Measurements from ENCODE around the gene PCSK7. TPM values are rescaled to one million over a fixed set of nuclear protein-coding genes. Genes with fewer than 3 reads are reported as not detected.
A peak's percentile ranks its signal among the peaks of the same experiment; 100 is the strongest.

PCSK7 gene, protein sequence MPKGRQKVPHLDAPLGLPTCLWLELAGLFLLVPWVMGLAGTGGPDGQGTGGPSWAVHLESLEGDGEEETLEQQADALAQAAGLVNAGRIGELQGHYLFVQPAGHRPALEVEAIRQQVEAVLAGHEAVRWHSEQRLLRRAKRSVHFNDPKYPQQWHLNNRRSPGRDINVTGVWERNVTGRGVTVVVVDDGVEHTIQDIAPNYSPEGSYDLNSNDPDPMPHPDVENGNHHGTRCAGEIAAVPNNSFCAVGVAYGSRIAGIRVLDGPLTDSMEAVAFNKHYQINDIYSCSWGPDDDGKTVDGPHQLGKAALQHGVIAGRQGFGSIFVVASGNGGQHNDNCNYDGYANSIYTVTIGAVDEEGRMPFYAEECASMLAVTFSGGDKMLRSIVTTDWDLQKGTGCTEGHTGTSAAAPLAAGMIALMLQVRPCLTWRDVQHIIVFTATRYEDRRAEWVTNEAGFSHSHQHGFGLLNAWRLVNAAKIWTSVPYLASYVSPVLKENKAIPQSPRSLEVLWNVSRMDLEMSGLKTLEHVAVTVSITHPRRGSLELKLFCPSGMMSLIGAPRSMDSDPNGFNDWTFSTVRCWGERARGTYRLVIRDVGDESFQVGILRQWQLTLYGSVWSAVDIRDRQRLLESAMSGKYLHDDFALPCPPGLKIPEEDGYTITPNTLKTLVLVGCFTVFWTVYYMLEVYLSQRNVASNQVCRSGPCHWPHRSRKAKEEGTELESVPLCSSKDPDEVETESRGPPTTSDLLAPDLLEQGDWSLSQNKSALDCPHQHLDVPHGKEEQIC
- 35.8 and 36.7 TPM in 2 replicates for total RNA-seq (2012; rRNA removed)
- polyA plus RNA-seq (2012; rRNA removed): 48.4 and 54.3 TPM in 2 replicates
- 30.1 and 48.3 TPM in 2 replicates for polyA plus RNA-seq (2012; cell fraction: cytosol; rRNA removed)
- polyA plus RNA-seq (2012; cell fraction: nucleus; rRNA removed; ENCODE audit: low replicate concordance): 117 and 148 TPM in 2 replicates
- Bru-seq, nascent RNA: percentile 91 among the genes with signal in this experiment
- BruChase-seq, experiment 1, labeled RNA remaining after a 6-hour chase: percentile 95 among the genes with signal in this experiment
- BruChase-seq, experiment 2, labeled RNA remaining after a 2-hour chase: percentile 94 among the genes with signal in this experiment
- long read RNA-seq, full-length matches to known transcripts: 61 of 125 reads
- long read RNA-seq, partial matches to known transcripts: 22 of 125 reads
- long read RNA-seq, other reads (novel, unspliced or antisense): 42 of 125 reads

- H3K23ac ChIP-seq (ENCODE audit: low read depth, low read length): peak within 1 kb of the TSS; percentile 92
- peak within 1 kb of the TSS; percentile 95 for H3K4me2 ChIP-seq (ENCODE audit: low read depth, low read length)
- no peaks in the 10 kb centered on the region for H3K9me1 ChIP-seq (ENCODE audit: insufficient read depth, low read length)
- no TSS peak for BruUV-seq (replicated peaks)
- H2AK9ac ChIP-seq (replicated peaks; ENCODE audit: low read depth, low read length, poor library complexity): peak within 1 kb of the TSS; percentile 96
- H3K14ac ChIP-seq (replicated peaks; ENCODE audit: low read depth, low read length): peak within 1 kb of the TSS; percentile 92
- DNase-seq (no peak), ATAC-seq (ENCODE audit: low read depth) (no peak)
- peak within 1 kb of the TSS; percentile 90 for H3K56ac ChIP-seq (ENCODE audit: extremely low read depth, insufficient read depth, low read length)
- peaks cover 25% of the 10 kb centered on the region for H3K36me3 ChIP-seq (ENCODE audit: control insufficient read depth, insufficient read depth, low read length)
- H2AK5ac ChIP-seq (ENCODE audit: low read depth, low read length): peak within 1 kb of the TSS; percentile 90
- peak within 1 kb of the TSS; percentile 90 for H3K4ac ChIP-seq (ENCODE audit: low read depth, low read length)
- H4K5ac ChIP-seq (ENCODE audit: low read depth, low read length): peak within 1 kb of the TSS; percentile 91
- in situ Hi-C loops (cut with MboI; ENCODE audit: low sequenced_read_pairs): loop anchor here (5.0 kb wide), 1 partner anchor 444 kb away; the partner anchor contains the start of gene ZPR1
- H2BK5ac ChIP-seq (ENCODE audit: low read depth, low read length, poor library complexity, severe bottlenecking): peak within 1 kb of the TSS; percentile 68
- 0% methylated on average over 2 of the region's 13 CpGs; no CpG with 5 or more reads in 1 of the 2 experiments for WGBS, 2 experiments (ENCODE audit: extremely low coverage in 2 of 2, insufficient read length in 1 of 2)
- ChIA-PET POLR2A (ENCODE audit: unreplicated experiment) (no interaction called here), CTCF (interaction anchor here (0.6 kb wide), 1 partner anchor 33 kb away, joined by 3 read pairs; no protein-coding TSS in a partner anchor)
- peaks cover 7% of the 10 kb centered on the region for H3K4me1 ChIP-seq (ENCODE audit: control insufficient read depth, insufficient read depth, low read length)
- peak within 1 kb of the TSS; percentile 99 for H3K4me3 ChIP-seq (ENCODE audit: insufficient read depth, low read depth, low read length)
- peak within 1 kb of the TSS; percentile 89; the same call in 1 of the 3 replicates for H2BK15ac ChIP-seq (ENCODE audit: low read depth, low read length)
- no peaks in the 10 kb centered on the region for H3K9me3 ChIP-seq (ENCODE audit: control insufficient read depth, insufficient read depth, low read length)
- peak within 1 kb of the TSS; percentile 81 for H4K91ac ChIP-seq (ENCODE audit: insufficient read depth, low read depth, low read length)
- no peaks in the 10 kb centered on the region; the same call in 1 of the 2 replicates for H4K20me1 ChIP-seq (ENCODE audit: insufficient read depth, low read length)
- no peaks in the 10 kb centered on the region for H3K27me3 ChIP-seq (ENCODE audit: control insufficient read depth, insufficient read depth, low read length)
- H2BK20ac ChIP-seq (ENCODE audit: low read depth, low read length): no peak within 1 kb of the TSS
- TF ChIP-seq, protein P1, sequence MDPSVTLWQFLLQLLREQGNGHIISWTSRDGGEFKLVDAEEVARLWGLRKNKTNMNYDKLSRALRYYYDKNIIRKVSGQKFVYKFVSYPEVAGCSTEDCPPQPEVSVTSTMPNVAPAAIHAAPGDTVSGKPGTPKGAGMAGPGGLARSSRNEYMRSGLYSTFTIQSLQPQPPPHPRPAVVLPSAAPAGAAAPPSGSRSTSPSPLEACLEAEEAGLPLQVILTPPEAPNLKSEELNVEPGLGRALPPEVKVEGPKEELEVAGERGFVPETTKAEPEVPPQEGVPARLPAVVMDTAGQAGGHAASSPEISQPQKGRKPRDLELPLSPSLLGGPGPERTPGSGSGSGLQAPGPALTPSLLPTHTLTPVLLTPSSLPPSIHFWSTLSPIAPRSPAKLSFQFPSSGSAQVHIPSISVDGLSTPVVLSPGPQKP (IDR thresholded peaks at IDR 0.05; ENCODE audit: borderline replicate concordance, low read depth, low read length): no peak
- peak; percentile 75; the same call in 1 of the 2 replicates for TF ChIP-seq MXI1 (IDR thresholded peaks at IDR 0.05; ENCODE audit: borderline replicate concordance, low read depth, low read length)
- 0 out of 2 replicates have a peak, but pooled peaks have one; percentile 65 for TF ChIP-seq RFX5 (IDR thresholded peaks at IDR 0.05; ENCODE audit: low read depth, low read length)
- no peak for TF ChIP-seq BHLHE40 (IDR thresholded peaks at IDR 0.05; ENCODE audit: low read depth, low read length)
- TF ChIP-seq, protein P2, sequence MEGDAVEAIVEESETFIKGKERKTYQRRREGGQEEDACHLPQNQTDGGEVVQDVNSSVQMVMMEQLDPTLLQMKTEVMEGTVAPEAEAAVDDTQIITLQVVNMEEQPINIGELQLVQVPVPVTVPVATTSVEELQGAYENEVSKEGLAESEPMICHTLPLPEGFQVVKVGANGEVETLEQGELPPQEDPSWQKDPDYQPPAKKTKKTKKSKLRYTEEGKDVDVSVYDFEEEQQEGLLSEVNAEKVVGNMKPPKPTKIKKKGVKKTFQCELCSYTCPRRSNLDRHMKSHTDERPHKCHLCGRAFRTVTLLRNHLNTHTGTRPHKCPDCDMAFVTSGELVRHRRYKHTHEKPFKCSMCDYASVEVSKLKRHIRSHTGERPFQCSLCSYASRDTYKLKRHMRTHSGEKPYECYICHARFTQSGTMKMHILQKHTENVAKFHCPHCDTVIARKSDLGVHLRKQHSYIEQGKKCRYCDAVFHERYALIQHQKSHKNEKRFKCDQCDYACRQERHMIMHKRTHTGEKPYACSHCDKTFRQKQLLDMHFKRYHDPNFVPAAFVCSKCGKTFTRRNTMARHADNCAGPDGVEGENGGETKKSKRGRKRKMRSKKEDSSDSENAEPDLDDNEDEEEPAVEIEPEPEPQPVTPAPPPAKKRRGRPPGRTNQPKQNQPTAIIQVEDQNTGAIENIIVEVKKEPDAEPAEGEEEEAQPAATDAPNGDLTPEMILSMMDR (conservative IDR thresholded peaks at IDR 0.05; ENCODE audit: low read depth, low read length): no peak
- H4K8ac ChIP-seq (ENCODE audit: low read depth in 2 of 2, low read length in 2 of 2): peak within 1 kb of the TSS; percentile 82 to 99
- intact Hi-C loops (cut with micrococcal nuclease): loop anchor here (1.0 to 10.0 kb wide), 2 partner anchors 85 to 393 kb away; partner anchors contain the start of gene BACE1
- H3K79me1 ChIP-seq (ENCODE audit: low read depth in 1 of 2, low read length in 2 of 2): peaks cover 30 to 52% of the 10 kb centered on the region in 2 experiments
- H3K27ac ChIP-seq (ENCODE audit: insufficient read depth, low read length): peak within 1 kb of the TSS; percentile 98
- dilution Hi-C loops (cut with HindIII; ENCODE audit: low sequenced_read_pairs, unreplicated experiment): no loop called here
- peak within 1 kb of the TSS; percentile 69 for H3K18ac ChIP-seq (ENCODE audit: low read depth, low read length)
- peak within 1 kb of the TSS; percentile 75 for H2BK120ac ChIP-seq (ENCODE audit: low read depth, low read length)
- peak within 1 kb of the TSS; percentile 96 for H3K9ac ChIP-seq (ENCODE audit: low read depth, low read length)
- peak within 1 kb of the TSS; percentile 93 for H2AFZ ChIP-seq (replicated peaks; ENCODE audit: low read length, poor library complexity)
These were observed at the start of gene PCSK7 for GRCh38 chr11:117231842-117232091. TSS of gene PCSK7 (minus strand) at chr11:117232073. CDS start at chr11:117229844, 2,229 bp downstream.
